Stimulated activated CD8-positive, alpha-beta memory T cell treated with anti-CD3 and anti-CD28 coated beads, Interleukin-12 subunit alpha, Interleukin-12 subunit beta, amount 100 ng/mL, for 24 hours (primary cell): ENCODE results near the gene GATD1.
"Not testable (repeated sequence)": the region's sequence is repeated elsewhere in the genome, so short reads cannot be mapped to it uniquely, and the experiment has no call there.

Source experiments
- DNase-seq: peaks from one replicate; pipeline ENCODE4 v3.0.0-alpha.2; 2020; ENCODE audit errors: extremely low read depth

The GATD1 gene

DNA sequence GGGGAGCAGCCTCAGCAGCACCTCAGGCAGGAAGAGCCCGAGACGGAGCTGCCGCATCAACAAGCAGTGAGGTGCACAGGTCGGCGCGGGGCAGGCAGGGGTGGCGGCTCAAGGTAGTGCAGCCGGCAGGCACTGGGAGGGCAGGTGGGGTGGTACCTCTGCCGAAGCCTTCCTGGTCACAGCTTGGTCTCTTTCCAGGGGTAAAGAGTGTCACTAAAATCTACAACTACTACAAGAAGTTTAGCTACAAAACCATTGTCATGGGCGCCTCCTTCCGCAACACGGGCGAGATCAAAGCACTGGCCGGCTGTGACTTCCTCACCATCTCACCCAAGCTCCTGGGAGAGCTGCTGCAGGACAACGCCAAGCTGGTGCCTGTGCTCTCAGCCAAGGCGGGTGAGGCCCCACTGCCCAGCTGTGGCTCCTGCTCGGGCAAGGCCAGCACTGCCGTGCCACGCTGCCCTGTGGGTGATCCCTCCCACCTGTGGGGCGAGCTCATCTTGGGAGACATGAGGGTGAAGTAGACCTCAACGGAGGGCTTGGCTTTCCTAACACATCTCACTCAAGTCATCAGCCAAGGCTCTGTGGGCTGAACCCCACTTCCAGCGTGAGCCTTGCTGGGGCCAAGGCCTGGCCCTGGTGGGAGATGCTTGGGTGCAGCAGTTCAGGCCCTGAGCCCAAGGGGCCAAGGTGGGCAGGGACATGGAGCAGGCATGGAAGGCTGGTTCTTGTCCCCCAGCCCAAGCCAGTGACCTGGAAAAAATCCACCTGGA is 13.6 kb downstream of the GATD1 start:
- DNase-seq = no peak

DNA sequence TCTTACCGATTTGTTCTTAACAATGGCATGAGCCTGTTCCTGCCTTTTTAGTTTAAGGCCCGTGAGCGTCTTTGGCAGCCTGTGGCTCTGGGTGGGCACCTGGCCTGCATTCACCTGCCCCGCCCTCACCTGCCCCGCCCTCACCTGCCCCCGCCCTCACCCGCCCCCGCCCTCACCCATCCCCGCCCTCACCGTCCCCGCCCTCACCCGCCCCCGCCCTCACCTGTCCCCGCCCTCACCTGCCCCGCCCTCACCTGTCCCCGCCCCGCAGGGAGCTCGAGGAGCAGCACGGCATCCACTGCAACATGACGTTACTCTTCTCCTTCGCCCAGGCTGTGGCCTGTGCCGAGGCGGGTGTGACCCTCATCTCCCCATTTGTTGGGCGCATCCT is 14.2 kb downstream of the GATD1 start:
- no peak for DNase-seq

GRCh38 chr11:762421-763072 is 14.7 kb downstream of the GATD1 start:
- no peak for DNase-seq

DNA sequence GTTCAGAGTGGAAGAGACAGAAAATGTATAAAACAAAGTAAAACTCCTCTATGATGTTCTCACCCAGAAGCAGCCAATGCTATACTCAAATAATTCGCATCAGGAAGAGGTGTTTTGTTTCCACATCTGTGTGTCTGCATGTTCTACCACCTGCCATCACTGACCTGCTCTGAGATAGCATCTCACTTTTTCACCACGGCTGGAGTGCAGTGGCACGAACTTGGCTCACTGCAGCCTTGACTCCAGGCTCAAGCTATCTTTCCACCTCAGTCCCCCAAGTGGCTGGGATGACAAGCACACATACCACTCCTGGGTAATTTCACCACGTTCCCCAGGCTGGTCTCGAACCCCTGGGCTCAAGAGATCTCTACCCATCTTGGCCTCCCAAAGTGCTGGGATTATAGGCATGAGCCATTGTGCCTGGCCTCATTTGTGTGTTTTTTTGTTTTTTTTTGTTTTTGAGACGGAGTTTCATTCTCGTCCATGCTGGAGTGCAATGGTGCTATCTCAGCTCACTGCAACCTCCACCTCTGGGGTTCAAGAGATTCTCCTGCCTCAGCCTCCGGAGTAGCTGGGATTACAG is 15.7 kb downstream of the GATD1 start:
- no peak for DNase-seq

DNA sequence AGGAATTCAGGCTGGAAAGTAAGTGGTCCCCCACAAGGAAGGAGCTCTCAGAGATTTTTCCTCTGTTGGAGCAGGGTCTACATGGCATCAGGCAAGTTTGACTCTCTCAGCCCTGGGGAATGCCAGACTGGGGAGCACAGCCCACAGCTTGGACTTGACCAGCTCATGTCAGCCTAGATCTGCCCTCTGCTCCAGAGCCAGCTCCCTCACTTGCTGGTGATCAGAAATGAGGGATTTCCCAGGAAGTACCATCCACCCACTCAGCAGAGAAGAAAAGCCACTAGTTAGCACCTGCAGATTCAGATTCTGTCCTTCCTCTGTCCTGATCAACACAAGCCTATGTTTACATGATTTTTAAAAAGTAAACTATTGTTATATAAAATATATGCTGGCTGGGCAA is 17.1 kb downstream of the GATD1 start:
- no peak for DNase-seq

- DNase-seq = no peak
These were observed 27.6 kb downstream of the GATD1 start for GRCh38 chr11:749731-750130.

- DNase-seq = no peak
These were observed 29.3 kb downstream of the GATD1 start for GRCh38 chr11:748007-748359.

DNA sequence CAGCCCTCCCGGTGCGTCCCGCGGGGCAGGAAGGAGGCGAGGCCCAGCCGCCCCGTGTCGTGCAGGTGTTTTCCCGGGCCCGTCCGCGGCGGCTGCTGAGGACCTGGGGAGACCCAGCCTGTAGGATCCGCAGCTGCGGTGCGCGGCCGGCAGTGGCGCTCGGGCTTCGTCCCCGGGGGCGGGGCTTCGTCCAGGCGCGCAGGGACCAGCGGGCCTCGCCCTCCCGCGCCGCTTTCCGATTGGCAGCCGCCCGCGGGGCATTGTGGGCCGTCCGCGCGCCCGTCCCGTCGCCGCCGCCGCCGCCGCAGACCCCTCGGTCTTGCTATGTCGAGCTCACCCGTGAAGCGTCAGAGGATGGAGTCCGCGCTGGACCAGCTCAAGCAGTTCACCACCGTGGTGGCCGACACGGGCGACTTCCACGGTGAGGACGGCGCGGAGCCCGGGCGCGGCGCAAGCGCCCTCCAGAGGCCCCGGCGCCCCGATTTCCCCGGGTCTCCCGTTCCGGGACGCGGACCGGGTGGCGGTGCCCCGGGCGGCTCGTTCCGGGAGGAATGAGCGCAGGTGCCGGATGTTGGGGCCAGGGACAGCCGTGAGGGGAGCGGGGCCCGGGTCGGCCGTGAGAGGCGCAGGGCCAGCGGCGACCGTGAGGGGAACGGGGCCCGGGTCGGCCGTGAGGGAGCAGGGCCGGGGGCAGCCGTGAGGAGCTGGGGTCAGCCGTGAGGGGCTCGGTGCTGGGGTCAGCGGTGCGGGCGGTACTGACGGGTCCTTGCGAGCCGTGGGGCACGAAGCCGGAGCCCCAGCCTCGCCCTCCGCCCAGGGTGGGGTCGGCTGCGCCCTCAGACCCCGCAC is 29.9 kb downstream of the GATD1 start, which contains the start of gene TALDO1:
Gene TALDO1, plus strand, starts transcription at position 307 of the 849 bp plus-strand sequence. Its CDS starts 18 bp downstream, at position 325.
- DNase-seq = peak; percentile 61

DNA sequence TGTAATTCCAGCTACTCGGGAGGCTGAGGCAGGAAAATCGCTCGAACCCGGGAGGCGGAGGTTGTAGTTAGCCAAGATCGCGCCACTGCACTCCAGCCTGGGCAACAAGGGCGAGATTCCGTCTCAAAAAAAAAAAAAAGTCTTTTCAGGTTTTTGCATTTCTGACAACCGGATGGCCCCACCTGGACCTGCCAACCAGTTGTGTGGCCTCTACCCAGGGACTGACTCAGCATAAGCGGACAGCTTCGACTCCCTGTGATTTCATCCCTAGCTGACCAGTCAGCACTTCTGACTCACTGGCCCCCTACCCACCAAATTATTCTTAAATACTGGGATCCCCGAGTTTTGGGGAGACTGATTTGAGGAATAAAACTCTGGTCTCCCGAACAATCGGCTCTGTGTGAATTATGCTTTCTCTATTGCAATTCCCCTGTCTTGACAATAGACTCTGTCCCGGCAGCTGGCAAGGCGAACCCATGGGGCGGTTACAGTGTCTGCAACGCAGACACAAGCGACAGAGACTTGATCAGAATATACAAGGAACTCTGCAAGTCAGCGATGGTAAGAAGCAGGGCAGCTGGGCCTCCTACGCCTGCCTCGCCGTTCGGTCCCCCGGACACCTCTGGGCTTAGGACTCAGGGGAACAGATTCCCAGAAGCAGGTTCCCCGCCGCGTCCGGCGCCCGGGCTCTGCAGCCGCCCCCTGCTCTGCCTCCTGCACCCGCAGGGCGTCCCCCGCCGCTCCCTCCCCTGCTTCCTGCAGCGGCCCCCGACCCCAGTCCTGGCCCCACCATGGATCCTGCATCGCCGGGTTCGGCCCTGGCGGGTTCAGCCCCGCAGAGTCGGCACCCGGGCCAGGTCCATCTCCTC is 30.8 kb downstream of the GATD1 start:
- no peak for DNase-seq

GRCh38 chr11:745428-745827 is 31.9 kb downstream of the GATD1 start:
- DNase-seq = no peak

- no peak for DNase-seq
These were observed 34.6 kb downstream of the GATD1 start for GRCh38 chr11:742571-743201.

DNA sequence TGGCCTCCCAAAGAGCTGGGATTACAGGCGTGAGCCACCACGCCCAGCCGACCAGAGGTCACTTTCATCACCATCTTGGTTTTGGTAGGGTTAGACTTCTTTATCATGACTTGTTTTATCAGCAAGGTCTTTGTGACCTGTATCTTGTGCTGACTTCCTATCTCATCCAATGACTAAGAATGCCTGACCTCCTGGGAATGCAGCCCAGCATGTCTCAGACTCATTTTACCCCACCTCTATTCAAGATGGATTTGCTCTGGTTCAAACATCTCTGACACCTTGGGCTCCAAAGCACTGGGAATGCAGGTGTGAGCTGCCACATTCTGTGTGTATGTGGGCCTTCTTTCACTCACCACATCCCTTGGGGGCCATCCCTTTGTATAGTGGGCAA is 35.1 kb downstream of the GATD1 start:
- DNase-seq = no peak

DNA sequence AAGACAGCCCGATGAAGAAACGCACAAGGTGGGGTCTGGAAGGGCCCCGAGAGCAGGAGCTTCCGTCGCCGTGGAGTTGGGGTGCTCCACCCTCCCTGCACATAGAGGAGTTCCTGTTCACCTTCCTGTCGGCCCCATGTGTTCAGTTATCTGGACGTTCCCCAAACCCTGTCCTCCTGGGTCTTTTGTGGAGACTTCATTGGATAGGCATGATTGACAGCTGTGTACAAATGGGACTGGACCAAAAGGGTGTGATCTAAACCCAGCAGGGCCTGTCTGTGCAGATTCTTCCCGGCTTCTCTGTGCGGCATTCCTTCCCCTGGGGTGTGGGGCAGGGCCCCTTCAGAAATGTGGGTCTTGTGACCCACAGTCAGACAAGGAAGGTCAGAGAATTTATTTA is 39.4 kb downstream of the GATD1 start:
- not testable (repeated sequence) for DNase-seq

DNA sequence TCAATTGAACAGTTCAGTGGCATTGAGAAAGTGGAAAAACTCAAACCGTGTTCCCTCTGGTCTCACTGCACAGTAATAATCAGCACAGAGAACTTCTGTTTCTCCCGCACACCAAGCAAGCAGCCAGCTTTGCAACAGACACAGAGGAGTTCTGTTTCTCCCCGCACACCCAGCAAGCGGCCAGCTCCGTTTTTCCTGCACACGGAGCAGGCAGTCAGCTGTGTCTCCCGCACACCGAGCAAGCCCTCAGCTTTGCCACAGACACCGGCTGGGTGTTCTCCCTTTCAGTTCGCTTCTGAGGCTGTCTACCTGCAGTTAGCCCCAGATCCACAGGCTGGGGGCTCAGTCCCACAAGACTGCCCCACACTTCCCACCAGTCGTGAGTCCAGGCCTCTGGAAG is 39.9 kb downstream of the GATD1 start:
- DNase-seq = no peak

GRCh38 chr11:734541-734940 is 42.7 kb downstream of the GATD1 start:
- DNase-seq = not testable (repeated sequence)

GRCh38 chr11:733072-733471 is 44.2 kb downstream of the GATD1 start:
- DNase-seq = no peak

DNA sequence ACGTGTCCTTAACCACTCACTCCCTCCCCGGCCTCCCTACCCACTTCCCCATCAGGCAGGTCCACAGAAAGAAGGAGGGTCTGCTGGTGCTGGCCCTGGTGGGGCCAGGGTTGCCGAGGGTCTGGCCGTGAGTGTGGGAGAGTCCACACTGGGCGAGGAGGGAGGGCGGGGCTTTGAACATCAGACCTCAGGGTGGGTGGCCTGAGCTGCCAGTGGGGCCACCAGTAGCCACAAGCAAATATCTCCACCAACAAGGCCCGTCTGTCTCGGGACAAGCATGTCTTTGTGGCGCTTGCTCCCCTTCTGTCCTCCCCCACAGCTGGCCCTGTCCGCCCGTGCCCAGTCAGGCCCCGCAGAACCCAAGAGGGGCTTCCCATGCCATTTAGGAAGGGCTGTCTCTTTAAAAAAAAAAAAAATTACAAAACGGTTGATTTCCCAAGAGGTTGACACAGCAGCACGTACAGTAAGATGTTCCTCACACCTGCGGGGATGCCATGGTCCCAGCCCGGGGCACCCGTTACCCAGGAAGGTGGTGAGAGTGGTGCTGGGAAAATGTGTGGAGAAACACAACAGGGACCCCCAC is 47.7 kb downstream of the GATD1 start:
- no peak for DNase-seq

- no peak for DNase-seq
These were observed 48.3 kb downstream of the GATD1 start for GRCh38 chr11:728901-729491.

GRCh38 chr11:727859-728748 is 49.2 kb downstream of the GATD1 start:
- no peak for DNase-seq
